K562 (cell line): ENCODE results near the gene PHYH. TPM values are rescaled to one million over a fixed set of nuclear protein-coding genes. Genes with fewer than 3 reads are reported as not detected.
A peak's percentile ranks its signal among the peaks of the same experiment; 100 is the strongest.

Source experiments
- ATAC-seq: fragments of 200-7000 bp; cut with Tn5 transposase; 3 replicates; pipeline ENCODE4 v1.9.1; 2020; ENCODE audit warnings: moderate library complexity
- BruUV-seq: library from RNA; stranded (reverse); fragments of 400-500 nt; replicated peaks from 2 replicates; lab custom pipeline; 2021; lab: Mats Ljungman, UMichigan
- CTCF ChIA-PET: fragments of 300-600 bp; formaldehyde crosslinking; extraction: SDS; loops from one replicate; lab custom pipeline; 2021; ENCODE audit warnings: low intra/inter-chr PET ratio; lab: Yijun Ruan, JAX
- POLR2A ChIA-PET: fragments of 300-600, 350-650 bp; sonication (Branson Sonifier 250); formaldehyde crosslinking; extraction: SDS; loops from one replicate; lab custom pipeline; 2021; ENCODE audit warnings: antibody characterized with exemption, inconsistent platforms; lab: Yijun Ruan, JAX
- DNase-seq, 4 experiments: peaks; one replicate each; pipeline versions ENCODE4 v3.0.0 to v3.0.0-alpha.2; 2011 to 2018; ENCODE audit warnings: low spot score in 3 of 4, mixed read lengths in 3 of 4; ENCODE audit errors: extremely low read depth in 1 of 4
- FAIRE-seq: peaks from 2 replicates; lab custom pipeline; 2011; peaks lifted over from hg19 to GRCh38; lab: Jason Lieb, UNC
- H2AFZ ChIP-seq: 2 replicates; pipeline ENCODE4 v1.6.0; 2011; ENCODE audit warnings: low read depth, low read length, control low read depth, inconsistent platforms
- H3K27ac ChIP-seq: fragments of 200-600 bp; 3 replicates; pipeline ENCODE4 v1.8.0; 2011; ENCODE audit warnings: low read depth, mild to moderate bottlenecking, control low read depth, inconsistent platforms, low read length, moderate library complexity, mixed read lengths; ENCODE audit errors: extremely low read depth
- H3K27me3 ChIP-seq, 2 experiments: fragments of 300-600 bp in 1 of 2; 2 replicates in 1 of 2; 3 replicates in 1 of 2; pipeline versions ENCODE4 v1.6.0 to v1.8.0; 2011; ENCODE audit warnings: inconsistent platforms in 2 of 2, low read length in 2 of 2, mild to moderate bottlenecking in 1 of 2, mixed read lengths in 1 of 2, moderate library complexity in 1 of 2; ENCODE audit not compliant: control insufficient read depth in 2 of 2, insufficient read depth in 2 of 2
- H3K36me3 ChIP-seq: fragments of 300-600 bp; 3 replicates; pipeline ENCODE4 v1.8.0; 2011; ENCODE audit warnings: mild to moderate bottlenecking, low read length, inconsistent platforms; ENCODE audit not compliant: control insufficient read depth, insufficient read depth
- H3K4me1 ChIP-seq, 2 experiments: fragments of 200-600 bp in 1 of 2; replicated peaks in 1 of 2; 2 replicates in 1 of 2; 3 replicates in 1 of 2; pipeline versions ENCODE4 v1.5.1 to v1.8.0; 2011; ENCODE audit warnings: inconsistent platforms in 2 of 2, low read length in 2 of 2, mild to moderate bottlenecking in 1 of 2, mixed read lengths in 1 of 2, moderate library complexity in 1 of 2; ENCODE audit not compliant: control insufficient read depth in 2 of 2, insufficient read depth in 2 of 2
- H3K4me2 ChIP-seq: 2 replicates; pipeline ENCODE4 v1.6.1; 2011; ENCODE audit warnings: low read length, control low read depth, inconsistent platforms, mixed read lengths; ENCODE audit not compliant: insufficient read depth
- H3K4me3 ChIP-seq: fragments of 200-600 bp; sonication (generic), shearing (Covaris generic); 2 replicates; pipeline ENCODE4 v1.5.1; 2016; ENCODE audit warnings: control low read depth, inconsistent platforms
- H3K79me2 ChIP-seq: fragments of 200-600 bp; 3 replicates; pipeline ENCODE4 v1.8.0; 2011; ENCODE audit warnings: low read length, inconsistent platforms; ENCODE audit not compliant: control insufficient read depth, insufficient read depth
- H3K9ac ChIP-seq, 2 experiments: 2 replicates each; pipeline versions ENCODE4 v1.6.0 to v1.6.1; 2011; ENCODE audit warnings: low read depth in 2 of 2, low read length in 2 of 2, control low read depth in 1 of 2, inconsistent platforms in 1 of 2, mild to moderate bottlenecking in 1 of 2, mixed read lengths in 1 of 2; ENCODE audit not compliant: insufficient read depth in 1 of 2
- H3K9me1 ChIP-seq: one replicate; pipeline ENCODE4 v1.6.0; 2011; ENCODE audit warnings: inconsistent platforms, mild to moderate bottlenecking, low read length, moderate library complexity; ENCODE audit not compliant: control insufficient read depth, insufficient read depth
- H3K9me3 ChIP-seq: replicated peaks from 2 replicates; pipeline ENCODE4 v1.5.1; 2011; ENCODE audit warnings: low read depth, low read length, inconsistent platforms; ENCODE audit not compliant: control insufficient read depth, insufficient read depth
- H4K20me1 ChIP-seq: replicated peaks from 2 replicates; pipeline ENCODE4 v1.6.1; 2011; ENCODE audit warnings: low read length, inconsistent platforms, mixed read lengths; ENCODE audit not compliant: control insufficient read depth, insufficient read depth
- CREB5 ChIP-seq: fragments of 250-450 bp; sonication (Bioruptor Pico); IDR thresholded peaks from 2 replicates; pipeline ENCODE4 v1.5.0; 2020; ENCODE audit warnings: mild to moderate bottlenecking
- EGR1 ChIP-seq: fragments of 450-650 bp; conservative IDR thresholded peaks from 2 replicates; pipeline ENCODE4 v1.6.1; 2017; ENCODE audit warnings: mild to moderate bottlenecking
- ELK1 ChIP-seq: sonication (generic); formaldehyde crosslinking; IDR thresholded peaks from 2 replicates; pipeline ENCODE4 v1.8.1; 2022; ENCODE audit warnings: missing genetic modification reagents
- HBP1 ChIP-seq: fragments of 450-650 bp; formaldehyde crosslinking; IDR thresholded peaks from 2 replicates; pipeline ENCODE4 v1.4.0; 2022; ENCODE audit warnings: missing genetic modification characterization
- KLF1 ChIP-seq: fragments of 450-650 bp; IDR thresholded peaks from 2 replicates; pipeline ENCODE4 v1.6.1; 2016; ENCODE audit warnings: missing genetic modification characterization, missing compliant biosample characterization
- NR1H2 ChIP-seq: sonication (generic); formaldehyde crosslinking; IDR thresholded peaks from 2 replicates; pipeline ENCODE4 v1.4.0; 2020; ENCODE audit warnings: mild to moderate bottlenecking, missing genetic modification reagents
- PYGO2 ChIP-seq: fragments of 450-650 bp; IDR thresholded peaks from 2 replicates; pipeline ENCODE4 v1.6.1; 2016; ENCODE audit warnings: mild to moderate bottlenecking, missing genetic modification characterization, moderate library complexity, missing compliant biosample characterization
- THRB ChIP-seq: fragments of 450-650 bp; formaldehyde crosslinking; conservative IDR thresholded peaks from 2 replicates; pipeline ENCODE4 v1.4.0; 2022; ENCODE audit warnings: mild to moderate bottlenecking, missing genetic modification characterization
- ZBTB26 ChIP-seq: fragments of 450-650 bp; formaldehyde crosslinking; IDR thresholded peaks from 2 replicates; pipeline ENCODE4 v1.4.0; 2022; ENCODE audit warnings: missing genetic modification characterization
- ZNF398 ChIP-seq: fragments of 250-450 bp; sonication (Bioruptor Pico); IDR thresholded peaks from 2 replicates; pipeline ENCODE4 v1.8.0; 2021; ENCODE audit warnings: moderate library complexity, mild to moderate bottlenecking, inconsistent platforms
- WGBS: fragments of 100-300 bp; shearing (Covaris generic); methylation state at CpG from one replicate; pipeline ENCODE4 v1.1.6; 2016; ENCODE audit warnings: low coverage, mixed read lengths; ENCODE audit not compliant: insufficient coverage; ENCODE audit errors: missing lambda C conversion rate; 5-methylcytosine and 5-hydroxymethylcytosine counted together
- in situ Hi-C: fragments of 300-500 bp; cut with MboI; formaldehyde crosslinking; loops from 4 replicates; pipeline ENCODE4 v1.15.0; 2018; ENCODE audit warnings: inconsistent platforms, mixed read lengths
- intact Hi-C: fragments of 100-400 bp; cut with micrococcal nuclease; formaldehyde crosslinking; loops from 2 replicates; pipeline ENCODE4 v1.14.2; 2022
- polyA plus RNA-seq, 8 experiments: library from polyadenylated mRNA; depleted of rRNA in 4 of 8; stranded (reverse) in 5 of 8; unstranded in 3 of 8; fragments of >200 nt; fragmentation: Nextera tagmentation in 2 of 8; fragmentation: Illumina TruSeq in 1 of 8; extraction: Ambion mirVana in 2 of 8; extraction: Trizol in 1 of 8; gene quantifications; 2 replicates each; pipeline versions ENCODE4 v1.2.1 to v1.2.3, GENCODE V29; 2011 to 2014; ENCODE audit warnings: inconsistent platforms in 1 of 8, missing spikeins in 1 of 8
- total RNA-seq, 7 experiments: library from RNA; depleted of rRNA in 6 of 7; stranded (reverse); fragments of >200 nt in 6 of 7; fragmentation: Illumina TruSeq in 2 of 7; extraction: Trizol in 2 of 7; gene quantifications; 2 replicates each; pipeline versions ENCODE4 v1.2.1 to v1.2.3, GENCODE V29; 2011 to 2021; ENCODE audit warnings: low replicate concordance in 1 of 7

PHYH gene
- total and polyA plus RNA-seq, 9 of the 15 experiments (the other 6 are each of a cell fraction or from before 2014, with no cell fraction given), result 3.8 to 6.9 (median 5.7) TPM

GRCh38 chr10:13302821-13303555 is 3.1 kb upstream of the PHYH start:
- Histone ChIP-seq H3K4me3 (peak overlapping the region; percentile 46; the same call in 1 of the 2 replicates), H3K9me3 (no peaks in the 10 kb centered on the region), H4K20me1 (no peaks in the 10 kb centered on the region), H3K9me1 (no peaks in the 10 kb centered on the region), H3K27me3 (no peaks in the 10 kb centered on the region), H3K79me2 (no peaks in the 10 kb centered on the region), H3K36me3 (no peaks in the 10 kb centered on the region), H3K4me1 (peaks cover 8 to 32% of the 10 kb centered on the region in 2 experiments; a peak in 3 of 5 replicates), H3K9ac (peak overlapping the region in 1 of 2 experiments; percentile 90; a peak in 1 of 4 replicates), H2AFZ (peak overlapping the region; percentile 79), H3K4me2 (peak overlapping the region; percentile 78; the same call in 1 of the 2 replicates), H3K27ac (no peak overlapping the region; the same call in 2 of the 3 replicates)
- WGBS, result 70% methylated on average over 18 of the region's 23 CpGs
- intact Hi-C loops (loop anchor here (1.0 to 10.0 kb wide), 4 partner anchors 32 to 198 kb away; partner anchors contain the start of genes MCM10 and OPTN), in situ Hi-C loops (loop anchor here (5.0 kb wide), 1 partner anchor 81 kb away; no protein-coding TSS in a partner anchor)
- CTCF ChIA-PET, result interaction anchor here (1.2 to 1.4 kb wide), 2 partner anchors 31 to 142 kb away, joined by 3 to 6 read pairs; no protein-coding TSS in a partner anchor
- no peak for ATAC-seq
- TF ChIP-seq PYGO2 (tag) (no peak), HBP1 (CRISPR knock-in tag) (no peak), THRB (CRISPR knock-in tag) (no peak), ZNF398 (CRISPR knock-in tag) (no peak), NR1H2 (CRISPR knock-in tag) (no peak), ELK1 (CRISPR knock-in tag) (no peak), ZBTB26 (CRISPR knock-in tag) (no peak), KLF1 (tag) (no peak), EGR1 (no peak), CREB5 (CRISPR knock-in tag) (no peak)
- DNase-seq, result no peak
- FAIRE-seq, result no peak
- POLR2A ChIA-PET, result interaction anchor here (0.6 to 1.7 kb wide), 11 partner anchors 10 to 590 kb away, joined by 3 to 8 read pairs (median 3); no protein-coding TSS in a partner anchor
- BruUV-seq, result no TSS peak
